Activated CD8-positive, alpha-beta memory T cell treated with anti-CD3 and anti-CD28 coated beads, Interleukin-2, amount 50 U/mL, for 1 hour (primary cell): ENCODE measurements around the gene TMEM30B.

ENCODE experiments used
- DNase-seq: peaks from one replicate; pipeline ENCODE4 v3.0.0-alpha.2; 2020; ENCODE audit errors: extremely low read depth

Gene TMEM30B

GRCh38 chr14:61238611-61239245 lies 42.4 kb downstream of the TMEM30B start:
- DNase-seq, result no peak

GRCh38 chr14:61234215-61234916 lies 46.8 kb downstream of the TMEM30B start:
- DNase-seq, result no peak

- DNase-seq, result no peak
These were observed 47.6 kb downstream of the TMEM30B start for GRCh38 chr14:61233436-61233956.

GRCh38 chr14:61231810-61232209 lies 49.3 kb downstream of the TMEM30B start:
- DNase-seq, result no peak

GRCh38 chr14:61229981-61230380 lies 51.2 kb downstream of the TMEM30B start:
- DNase-seq, result no peak

GRCh38 chr14:61229475-61229888 lies 51.7 kb downstream of the TMEM30B start:
- DNase-seq, result no peak

- no peak for DNase-seq
These were observed 53.1 kb downstream of the TMEM30B start for GRCh38 chr14:61227884-61228591.
